Common myeloid progenitor, CD34-positive (primary cell): ENCODE data around the gene CUL7.

Experiments used
- CTCF ChIA-PET: fragments of 350-600 bp; sonication (Branson Sonifier 250); formaldehyde crosslinking; loops from one replicate; lab custom pipeline; 2021; ENCODE audit warnings: antibody characterized with exemption; lab: Charles Lee
- POLR2A ChIA-PET: fragments of 350-600 bp; sonication (Branson Sonifier 250); formaldehyde crosslinking; loops from one replicate; lab custom pipeline; 2021; ENCODE audit warnings: antibody characterized with exemption; lab: Charles Lee
- DNase-seq, 3 donors: peaks; one replicate each; pipeline versions ENCODE4 v3.0.0 to v3.0.0-alpha.2; 2013
- H3K27ac ChIP-seq, 2 experiments: 1 replicate in 1 of 2; 2 replicates in 1 of 2; pipeline ENCODE4 v1.7.0; 2013; ENCODE audit warnings: inconsistent platforms in 2 of 2, low read length in 2 of 2, mild to moderate bottlenecking in 2 of 2, low read depth in 1 of 2, moderate library complexity in 1 of 2; ENCODE audit not compliant: severe bottlenecking in 2 of 2, insufficient read depth in 1 of 2, poor library complexity in 1 of 2
- H3K27me3 ChIP-seq, 5 experiments: replicated peaks in 2 of 5; 1 replicate in 3 of 5; 2 replicates in 2 of 5; pipeline versions ENCODE4 v1.6.1 to v1.7.0; 2013; ENCODE audit warnings: low read length in 4 of 5, mild to moderate bottlenecking in 2 of 5, moderate library complexity in 2 of 5, inconsistent platforms in 1 of 5; ENCODE audit not compliant: insufficient read depth in 5 of 5, control insufficient read depth in 4 of 5
- H3K36me3 ChIP-seq, 4 experiments: 1 replicate in 2 of 4; 2 replicates in 2 of 4; pipeline versions ENCODE4 v1.6.1 to v1.7.0; 2013; ENCODE audit warnings: low read length in 3 of 4, control low read depth in 1 of 4, mild to moderate bottlenecking in 1 of 4; ENCODE audit not compliant: control insufficient read depth in 4 of 4, insufficient read depth in 4 of 4
- H3K4me1 ChIP-seq, 4 experiments: 1 replicate in 3 of 4; 2 replicates in 1 of 4; pipeline versions ENCODE4 v1.6.1 to v1.7.1; 2013; ENCODE audit warnings: low read length in 3 of 4, mild to moderate bottlenecking in 3 of 4, control low read depth in 1 of 4, inconsistent platforms in 1 of 4, moderate library complexity in 1 of 4; ENCODE audit not compliant: control insufficient read depth in 4 of 4, insufficient read depth in 4 of 4; ENCODE audit errors: control extremely low read depth in 1 of 4
- H3K4me3 ChIP-seq, 7 experiments: 1 replicate in 4 of 7; 2 replicates in 3 of 7; pipeline versions ENCODE4 v1.5.1 to v1.7.0; 2013; ENCODE audit warnings: mild to moderate bottlenecking in 7 of 7, low read length in 6 of 7, moderate library complexity in 6 of 7, inconsistent platforms in 2 of 7, low read depth in 2 of 7, control low read depth in 1 of 7; ENCODE audit not compliant: insufficient read depth in 4 of 7, control insufficient read depth in 1 of 7; ENCODE audit errors: extremely low read depth in 1 of 7
- H3K9me3 ChIP-seq, 5 experiments: 1 replicate in 4 of 5; 2 replicates in 1 of 5; pipeline versions ENCODE4 v1.6.1 to v1.7.1; 2013; ENCODE audit warnings: low read length in 4 of 5, mild to moderate bottlenecking in 2 of 5, inconsistent platforms in 1 of 5, low read depth in 1 of 5, moderate library complexity in 1 of 5; ENCODE audit not compliant: control insufficient read depth in 4 of 5, insufficient read depth in 2 of 5; ENCODE audit errors: control extremely low read depth in 1 of 5
- WGBS: methylation state at CpG from one replicate; pipeline ENCODE4 v1.1.5; 2013; ENCODE audit not compliant: insufficient coverage; 5-methylcytosine and 5-hydroxymethylcytosine counted together

The CUL7 gene

DNA sequence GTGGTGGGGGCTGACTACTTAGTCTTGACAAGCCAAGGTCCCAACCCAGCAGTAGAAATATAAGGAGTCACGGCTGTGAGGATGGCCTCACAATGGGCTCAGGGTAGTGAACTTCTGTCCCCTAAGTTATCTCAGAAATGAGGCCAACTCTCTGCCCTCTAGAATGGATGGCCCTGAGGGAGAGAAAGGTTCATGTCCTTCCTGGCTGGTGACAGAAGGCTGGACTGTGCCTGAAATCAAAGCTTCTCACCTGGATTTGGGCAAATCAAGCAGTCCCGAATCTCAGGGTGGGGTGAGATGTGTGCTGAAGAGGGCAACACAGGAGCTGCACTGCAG is 19.5 kb downstream of the CUL7 start:
- POLR2A ChIA-PET = no interaction called here
- H3K27ac ChIP-seq = no peak overlapping the region
- H3K4me3 ChIP-seq = no peak overlapping the region
- H3K9me3 ChIP-seq = no peaks in the 10 kb centered on the region
- peaks cover 0 to 2% (median 0%) of the 10 kb centered on the region in 4 experiments for H3K4me1 ChIP-seq
- DNase-seq = no peak
- no peaks in the 10 kb centered on the region for H3K27me3 ChIP-seq
- peaks cover 7 to 74% (median 51%) of the 10 kb centered on the region in 4 experiments for H3K36me3 ChIP-seq
- CTCF ChIA-PET = interaction anchor here (0.9 to 1.6 kb wide), 4 partner anchors 12 to 22 kb away, joined by 3 to 4 read pairs (median 3); partner anchors contain the start of gene CUL7
- WGBS = 92% methylated on average over 2 of the region's 2 CpGs

DNA sequence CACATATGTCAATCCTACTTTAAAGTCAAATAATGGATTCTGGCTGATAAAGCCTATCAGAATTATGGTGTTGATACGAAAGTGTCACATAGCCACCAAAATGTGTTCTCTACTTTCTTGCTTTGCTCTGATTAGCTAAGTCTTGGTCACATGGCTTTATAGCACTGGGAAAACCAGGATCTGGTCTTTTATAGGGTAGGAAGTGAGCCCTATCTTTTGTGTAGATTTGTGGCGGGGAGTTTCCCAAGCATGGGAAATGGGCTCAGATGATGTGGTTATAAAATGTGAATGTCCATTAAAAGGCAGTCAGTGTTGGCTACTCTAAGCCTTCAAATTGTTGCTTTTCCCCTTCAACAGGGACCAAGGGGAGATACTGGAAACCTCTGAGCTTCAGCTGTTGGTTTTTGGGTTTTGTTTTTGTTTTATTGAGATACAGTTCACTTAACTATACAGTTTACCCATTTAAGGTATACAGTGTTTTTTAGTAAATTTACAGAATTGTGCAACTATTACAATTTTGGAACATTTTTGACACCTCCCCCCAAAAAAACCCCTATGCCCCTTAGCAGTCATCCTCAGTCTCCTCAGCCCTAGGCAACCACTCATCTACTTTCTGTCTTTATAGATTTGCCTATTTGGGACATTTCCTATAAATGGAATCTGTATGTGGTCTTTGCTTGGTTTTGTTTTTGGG is 20.0 kb downstream of the CUL7 start:
- WGBS = 100% methylated on average over 2 of the region's 2 CpGs
- H3K4me1 ChIP-seq = no peaks in the 10 kb centered on the region
- H3K4me3 ChIP-seq = no peak overlapping the region
- no peak for DNase-seq
- peaks cover 11 to 74% (median 52%) of the 10 kb centered on the region in 4 experiments for H3K36me3 ChIP-seq
- no peak overlapping the region for H3K27ac ChIP-seq
- ChIA-PET POLR2A (no interaction called here), CTCF (interaction anchor here (0.9 to 1.6 kb wide), 5 partner anchors 13 to 21 kb away, joined by 3 to 4 read pairs (median 3); partner anchors contain the start of gene CUL7)
- no peaks in the 10 kb centered on the region for H3K9me3 ChIP-seq
- no peaks in the 10 kb centered on the region for H3K27me3 ChIP-seq

DNA sequence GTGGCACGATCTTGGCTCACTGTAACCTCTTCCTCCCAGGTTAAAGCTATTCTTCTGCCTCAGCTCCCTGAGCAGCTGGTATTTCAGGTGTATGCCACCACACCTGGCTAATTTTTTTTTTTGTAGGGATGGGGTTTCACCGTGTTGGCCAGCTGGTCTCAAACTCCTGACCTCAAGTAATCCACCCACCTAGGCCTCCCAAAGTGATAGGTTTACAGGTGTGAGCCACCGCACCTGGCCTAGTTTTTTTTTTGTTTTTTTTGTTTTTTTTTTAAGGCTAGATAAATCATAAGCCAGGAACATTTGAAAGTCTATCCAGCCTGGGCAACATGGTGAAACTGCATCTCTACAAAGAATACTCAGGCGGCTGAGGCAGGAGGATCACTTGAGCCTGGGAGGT is 21.3 kb downstream of the CUL7 start:
- Histone ChIP-seq H3K36me3 (peaks cover 13 to 70% (median 49%) of the 10 kb centered on the region in 4 experiments), H3K4me3 (no peak overlapping the region), H3K27me3 (no peaks in the 10 kb centered on the region), H3K9me3 (no peaks in the 10 kb centered on the region), H3K27ac (no peak overlapping the region), H3K4me1 (no peaks in the 10 kb centered on the region)
- ChIA-PET CTCF (no interaction called here), POLR2A (interaction anchor here (0.6 kb wide), 2 partner anchors 43 to 138 kb away, joined by 3 read pairs; no protein-coding TSS in a partner anchor)
- WGBS = 100% methylated on average over 3 of the region's 4 CpGs
- DNase-seq = no peak

DNA sequence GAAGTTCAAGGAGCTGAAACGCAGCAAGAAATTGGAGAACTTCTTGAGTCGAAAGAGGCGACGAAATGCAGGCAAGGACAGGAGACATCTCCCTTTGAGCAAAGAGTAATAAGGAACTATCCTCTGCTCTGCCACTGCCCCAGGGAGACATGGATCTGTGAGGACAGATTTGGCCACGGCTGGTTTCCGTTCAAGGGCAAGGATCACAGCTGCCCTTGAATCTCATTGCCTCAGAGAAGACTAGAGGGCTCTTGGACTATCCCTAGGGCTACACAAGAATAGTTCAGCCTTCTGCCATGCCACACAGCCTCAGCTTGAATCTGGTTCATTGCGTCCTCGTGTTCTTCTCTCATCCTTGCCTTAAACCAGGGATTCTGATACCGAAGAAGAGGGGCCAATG is 24.5 kb downstream of the CUL7 start:
- H3K27me3 ChIP-seq = no peaks in the 10 kb centered on the region
- no peaks in the 10 kb centered on the region for H3K9me3 ChIP-seq
- DNase-seq = no peak
- WGBS = 97% methylated on average over 9 of the region's 9 CpGs
- ChIA-PET POLR2A (no interaction called here), CTCF (interaction anchor here (1.6 kb wide), 1 partner anchor 8 kb away, joined by 3 read pairs; the partner anchor contains the start of gene RRP36)
- H3K36me3 ChIP-seq = peaks cover 14 to 74% (median 57%) of the 10 kb centered on the region in 4 experiments
- no peak overlapping the region for H3K4me3 ChIP-seq
- no peaks in the 10 kb centered on the region for H3K4me1 ChIP-seq
- no peak overlapping the region for H3K27ac ChIP-seq

DNA sequence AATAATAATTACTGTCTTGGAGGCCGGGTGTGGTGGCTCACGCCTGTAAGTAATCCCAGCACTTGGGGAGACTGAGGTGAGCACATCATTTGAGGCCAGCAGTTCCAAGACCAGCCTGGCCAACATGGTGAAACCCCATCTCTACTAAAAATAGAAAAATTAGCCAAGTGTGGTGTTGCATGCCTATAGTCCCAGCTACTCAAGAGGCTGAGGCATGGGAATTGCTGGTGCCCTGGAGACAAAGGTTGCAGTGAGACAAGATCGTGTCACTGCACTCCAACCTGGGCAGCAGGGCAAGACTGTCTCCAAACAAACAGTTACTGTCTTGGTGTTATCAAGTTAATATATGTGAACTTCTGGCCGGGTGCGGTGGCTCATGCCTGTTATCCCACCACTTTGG is 27.3 kb downstream of the CUL7 start:
- WGBS = 100% methylated on average over 5 of the region's 5 CpGs
- no peak overlapping the region for H3K27ac ChIP-seq
- peaks cover 0 to 10% (median 8%) of the 10 kb centered on the region in 4 experiments for H3K4me1 ChIP-seq
- DNase-seq = no peak
- peaks cover 14 to 59% (median 42%) of the 10 kb centered on the region in 4 experiments for H3K36me3 ChIP-seq
- CTCF ChIA-PET = interaction anchor here (0.8 to 2.7 kb wide), 2 partner anchors 9 to 11 kb away, joined by 3 to 8 read pairs; partner anchors contain the start of genes KLHDC3 and MEA1
- H3K4me3 ChIP-seq = no peak overlapping the region
- POLR2A ChIA-PET = no interaction called here
- no peaks in the 10 kb centered on the region for H3K27me3 ChIP-seq
- H3K9me3 ChIP-seq = no peaks in the 10 kb centered on the region

DNA sequence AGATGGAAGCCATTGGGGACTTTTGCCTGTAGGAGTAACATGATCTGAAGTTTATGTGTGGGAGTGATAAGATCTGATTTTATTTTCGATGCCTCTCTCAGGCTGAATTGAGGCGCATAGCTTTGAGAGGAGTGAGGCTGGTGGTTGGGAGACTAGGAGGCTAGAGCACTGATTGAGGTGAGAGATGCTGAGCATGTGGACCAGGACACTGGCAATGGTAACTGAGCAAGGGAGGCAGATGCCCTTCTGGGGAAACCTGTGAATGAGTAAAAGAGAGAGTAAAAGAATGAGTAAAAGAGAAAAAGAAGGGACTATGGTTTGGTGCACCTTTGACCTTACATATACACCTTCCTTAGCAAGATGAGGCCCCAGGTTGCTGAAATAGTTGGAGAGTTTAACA is 29.2 kb downstream of the CUL7 start:
- Histone ChIP-seq H3K4me3 (no peak overlapping the region), H3K9me3 (no peaks in the 10 kb centered on the region), H3K27me3 (no peaks in the 10 kb centered on the region), H3K27ac (no peak overlapping the region), H3K4me1 (peaks cover 0 to 19% (median 15%) of the 10 kb centered on the region in 4 experiments), H3K36me3 (peaks cover 11 to 61% (median 42%) of the 10 kb centered on the region in 4 experiments)
- CTCF ChIA-PET = interaction anchor here (0.9 to 2.7 kb wide), 4 partner anchors 9 to 29 kb away, joined by 3 to 8 read pairs (median 4); partner anchors contain the start of genes KLHDC3 and MEA1
- POLR2A ChIA-PET = no interaction called here
- DNase-seq = no peak
- 96% methylated on average over 2 of the region's 2 CpGs for WGBS
